ENCODE data around the gene BMERB1. TPM values are rescaled to one million over a fixed set of nuclear protein-coding genes. Genes with fewer than 3 reads are reported as not detected.
A peak's percentile ranks its signal among the peaks of the same experiment; 100 is the strongest.

BMERB1 gene
- total RNA-seq, 1 donor, result 105 TPM

GRCh38 chr16:15492091-15492740 lies 57.8 kb downstream of the BMERB1 start:
- TF ChIP-seq CTCF (IDR thresholded peaks at IDR 0.05; ENCODE audit: insufficient read depth, low read length), result no peak
- no peak for DNase-seq (ENCODE audit: low read depth)
- H3K4me3 ChIP-seq (ENCODE audit: low read depth, low read length), result no peak overlapping the region

GRCh38 chr16:15493466-15494180 lies 59.2 kb downstream of the BMERB1 start:
- H3K4me3 ChIP-seq (ENCODE audit: low read depth, low read length), result no peak overlapping the region
- no peak for TF ChIP-seq CTCF (IDR thresholded peaks at IDR 0.05; ENCODE audit: insufficient read depth, low read length)
- peak; percentile 93 for DNase-seq (ENCODE audit: low read depth)

- DNase-seq (ENCODE audit: low read depth), result peak; percentile 61
- TF ChIP-seq CTCF (IDR thresholded peaks at IDR 0.05; ENCODE audit: insufficient read depth, low read length), result no peak
- H3K4me3 ChIP-seq (ENCODE audit: low read depth, low read length), result no peak overlapping the region
Measured at GRCh38 chr16:15494236-15494635, 59.8 kb downstream of the BMERB1 start.

GRCh38 chr16:15495898-15496297 lies 61.5 kb downstream of the BMERB1 start:
- no peak overlapping the region for H3K4me3 ChIP-seq (ENCODE audit: low read depth, low read length)
- TF ChIP-seq CTCF (IDR thresholded peaks at IDR 0.05; ENCODE audit: insufficient read depth, low read length), result no peak
- no peak for DNase-seq (ENCODE audit: low read depth)

GRCh38 chr16:15498427-15499175 lies 64.2 kb downstream of the BMERB1 start:
- TF ChIP-seq CTCF (IDR thresholded peaks at IDR 0.05; ENCODE audit: insufficient read depth, low read length), result no peak
- peak; percentile 71 for DNase-seq (ENCODE audit: low read depth)

GRCh38 chr16:15502041-15502725 lies 67.8 kb downstream of the BMERB1 start:
- no peak for TF ChIP-seq CTCF (IDR thresholded peaks at IDR 0.05; ENCODE audit: insufficient read depth, low read length)
- peak; percentile 89 for DNase-seq (ENCODE audit: low read depth)
- no peak overlapping the region for H3K4me3 ChIP-seq (ENCODE audit: low read depth, low read length)

More at GRCh38 chr16:15498427-15499175, 64.2 kb downstream of the BMERB1 start:
- H3K4me3 ChIP-seq (ENCODE audit: low read depth, low read length), result no peak overlapping the region
